HG03103 (cell line): Measurements from ENCODE around the gene AKR1B15.
"Not testable (repeated sequence)": the region's sequence is repeated elsewhere in the genome, so short reads cannot be mapped to it uniquely, and the experiment has no call there.

Source experiments
- ATAC-seq: cut with Tn5 transposase; IDR thresholded peaks from one replicate; pipeline ENCODE4 v1.9.1; 2021; ENCODE audit warnings: low read depth; ENCODE audit not compliant: unreplicated experiment

AKR1B15 gene

DNA sequence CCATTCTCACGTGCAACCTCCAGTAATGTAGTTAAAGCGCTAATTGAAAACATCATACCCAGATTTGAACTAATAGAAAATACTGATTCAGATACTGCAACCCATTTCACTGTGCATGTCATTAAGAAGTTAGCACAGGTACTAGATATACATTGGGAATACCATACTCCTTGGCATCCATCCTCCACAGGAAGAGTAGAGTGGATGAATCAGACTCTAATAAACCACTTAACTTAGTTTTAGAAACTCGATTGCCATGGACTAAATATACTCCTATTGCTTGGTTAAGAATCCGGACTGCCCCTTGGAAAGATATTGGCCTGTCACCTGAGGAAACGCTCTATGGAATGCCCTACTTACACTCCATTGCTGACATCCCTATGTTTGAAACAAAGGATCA is 9.5 kb downstream of the AKR1B15 start:
- ATAC-seq: no peak

DNA sequence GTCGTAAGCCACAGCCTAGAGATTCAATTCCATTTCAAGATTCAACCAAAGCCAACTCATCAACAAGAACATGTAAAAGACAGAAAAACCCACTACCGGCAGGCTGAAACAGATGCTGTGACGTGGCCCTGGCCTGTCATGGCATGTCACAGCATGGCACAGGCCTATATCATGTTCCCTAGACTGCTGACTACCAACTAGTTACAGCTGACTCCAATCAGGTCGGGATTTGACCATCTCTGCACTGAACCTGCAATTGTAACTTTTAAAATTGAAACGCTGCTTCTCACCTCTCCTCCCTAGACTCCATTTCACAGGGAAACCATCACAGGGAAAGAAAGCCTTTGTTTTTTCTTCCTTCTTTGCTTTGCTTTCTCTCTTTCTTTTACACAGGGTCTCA is 12.7 kb downstream of the AKR1B15 start:
- not testable (repeated sequence) for ATAC-seq

- ATAC-seq: no peak
Observed at GRCh38 chr7:134562136-134562535, 13.2 kb downstream of the AKR1B15 start.

GRCh38 chr7:134563398-134563749 is 14.5 kb downstream of the AKR1B15 start:
- ATAC-seq: not testable (repeated sequence)

DNA sequence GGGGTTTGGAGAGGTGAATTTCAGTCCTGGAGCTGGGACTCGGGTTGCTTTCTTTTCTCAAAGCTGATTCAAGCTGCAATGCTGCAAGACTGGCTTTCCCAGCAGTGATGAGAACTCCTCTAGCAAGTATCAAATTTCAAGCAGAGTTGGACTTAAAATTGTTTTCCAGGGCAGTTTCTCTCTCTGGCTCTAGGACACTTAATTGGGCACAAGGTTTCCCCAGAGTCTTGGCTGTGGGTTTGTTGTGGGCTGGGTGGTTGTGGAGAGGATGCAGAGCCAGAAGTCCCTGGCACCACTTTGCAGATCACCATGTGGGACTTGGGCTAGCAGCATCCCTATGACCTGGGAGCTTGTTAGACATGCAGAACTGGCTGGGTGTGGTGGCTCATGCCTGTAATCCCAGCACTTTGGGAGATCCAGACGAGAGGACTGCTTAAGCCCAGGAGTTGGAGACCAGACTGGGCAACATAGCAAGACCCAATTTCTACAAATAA is 16.8 kb downstream of the AKR1B15 start:
- no peak for ATAC-seq

GRCh38 chr7:134567368-134567767 is 18.5 kb downstream of the AKR1B15 start:
- ATAC-seq: no peak

- ATAC-seq: not testable (repeated sequence)
Observed at GRCh38 chr7:134569962-134570361, 21.1 kb downstream of the AKR1B15 start.

- no peak for ATAC-seq
Observed at GRCh38 chr7:134571101-134571500, 22.2 kb downstream of the AKR1B15 start.

- no peak for ATAC-seq
Observed at GRCh38 chr7:134571746-134572461, 23.0 kb downstream of the AKR1B15 start.

- no peak for ATAC-seq
Observed at GRCh38 chr7:134574322-134574721, 25.4 kb downstream of the AKR1B15 start.

DNA sequence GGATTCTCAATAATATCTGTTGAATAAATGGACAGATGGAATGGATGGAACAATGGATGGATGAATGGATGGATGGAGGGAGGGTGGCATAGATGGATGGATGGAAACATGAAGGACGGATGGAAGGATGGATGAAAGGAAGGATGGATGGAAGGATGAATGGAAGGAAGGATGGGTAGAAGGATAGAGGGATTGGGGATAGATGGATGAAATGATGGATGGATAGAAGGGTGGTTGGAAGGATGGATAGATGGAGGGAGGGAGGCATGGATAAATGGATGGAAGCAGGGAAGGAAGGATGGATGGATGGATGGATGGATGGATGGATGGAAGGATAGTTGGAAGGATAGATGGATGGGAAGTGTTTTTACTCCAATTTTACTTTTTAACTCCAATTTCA is 35.4 kb downstream of the AKR1B15 start:
- no peak for ATAC-seq

DNA sequence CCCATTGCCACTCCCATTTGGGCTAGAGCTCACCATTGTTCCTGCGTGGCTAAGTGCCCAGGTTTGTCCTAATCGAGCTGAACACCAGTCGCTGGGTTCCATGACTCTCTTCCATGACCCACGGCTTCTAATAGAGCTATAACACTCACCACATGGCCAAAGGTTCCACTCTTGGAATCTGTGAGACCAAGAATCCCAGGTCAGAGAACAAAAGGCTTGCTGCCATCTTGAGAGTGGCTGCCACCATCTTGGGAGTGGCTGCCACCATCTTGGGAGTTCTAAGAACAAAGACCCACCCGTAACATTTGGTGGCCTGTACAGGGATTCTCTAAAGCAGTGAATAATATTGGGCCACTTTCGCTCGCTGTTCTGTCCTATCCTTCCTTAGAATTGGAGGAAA is 37.0 kb downstream of the AKR1B15 start:
- no peak for ATAC-seq

- no peak for ATAC-seq
Observed at GRCh38 chr7:134587750-134588149, 38.8 kb downstream of the AKR1B15 start.

DNA sequence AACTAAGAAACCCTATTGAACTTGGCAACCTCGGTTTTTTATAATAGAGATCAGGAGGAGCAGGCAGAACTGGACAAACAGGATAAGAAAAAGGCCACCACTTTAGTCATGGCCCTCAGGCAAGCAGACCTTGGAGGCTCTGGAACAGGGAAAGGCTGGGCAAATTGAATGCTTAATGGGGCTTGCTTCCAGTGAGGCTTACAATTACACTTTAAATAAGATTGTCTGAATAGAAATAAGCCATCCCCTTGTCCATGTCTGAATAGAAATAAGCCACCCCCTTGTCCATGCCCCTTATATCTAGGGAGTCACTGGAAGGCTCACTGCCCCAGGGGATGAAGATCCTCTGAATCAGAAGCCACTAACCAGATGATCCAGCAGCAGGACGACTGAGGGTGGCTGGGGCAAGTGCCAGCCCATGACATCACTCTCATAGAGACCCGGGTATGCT is 40.6 kb downstream of the AKR1B15 start:
- ATAC-seq: no peak

GRCh38 chr7:134593530-134594392 is 44.9 kb downstream of the AKR1B15 start:
- no peak for ATAC-seq

GRCh38 chr7:134594877-134595276 is 46.0 kb downstream of the AKR1B15 start:
- no peak for ATAC-seq

DNA sequence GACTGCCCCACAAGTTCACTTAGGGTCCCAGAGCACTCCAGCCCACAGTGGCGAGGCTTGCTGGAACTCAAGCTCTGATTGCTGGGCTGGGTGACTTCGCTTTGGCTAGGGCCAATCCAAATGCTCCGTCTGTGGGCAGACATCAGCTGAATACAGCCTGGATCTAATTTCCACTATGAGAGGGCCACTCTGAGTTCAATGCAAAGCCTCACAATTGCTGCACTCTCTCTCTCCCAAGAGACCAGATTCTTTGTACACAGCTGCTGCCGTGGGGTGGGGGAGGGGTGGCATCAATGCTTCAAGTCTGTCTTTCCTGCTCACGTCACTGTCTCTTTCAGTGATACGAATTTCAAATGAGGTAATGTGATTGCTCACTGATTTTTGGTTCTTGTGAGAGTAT is 50.5 kb downstream of the AKR1B15 start:
- no peak for ATAC-seq

DNA sequence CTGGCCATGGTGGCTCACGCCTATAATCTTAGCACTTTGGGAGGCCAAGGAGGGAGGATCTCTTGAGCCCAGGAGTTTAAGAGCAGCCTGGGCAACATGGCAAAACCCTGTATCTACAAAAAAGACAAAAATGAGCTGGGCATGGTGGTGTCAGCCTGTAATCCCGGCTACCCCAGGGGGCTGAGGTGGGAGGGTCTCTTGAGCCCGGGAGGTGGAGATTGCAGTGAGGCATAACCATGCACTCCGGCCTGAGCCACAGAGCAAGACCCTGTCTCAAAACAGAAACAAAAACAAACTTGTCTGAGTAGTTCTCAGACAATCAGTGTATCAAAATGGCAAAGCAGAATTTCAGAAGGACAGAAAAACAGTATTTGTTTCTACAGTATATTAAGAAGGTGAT is 52.5 kb downstream of the AKR1B15 start:
- no peak for ATAC-seq

DNA sequence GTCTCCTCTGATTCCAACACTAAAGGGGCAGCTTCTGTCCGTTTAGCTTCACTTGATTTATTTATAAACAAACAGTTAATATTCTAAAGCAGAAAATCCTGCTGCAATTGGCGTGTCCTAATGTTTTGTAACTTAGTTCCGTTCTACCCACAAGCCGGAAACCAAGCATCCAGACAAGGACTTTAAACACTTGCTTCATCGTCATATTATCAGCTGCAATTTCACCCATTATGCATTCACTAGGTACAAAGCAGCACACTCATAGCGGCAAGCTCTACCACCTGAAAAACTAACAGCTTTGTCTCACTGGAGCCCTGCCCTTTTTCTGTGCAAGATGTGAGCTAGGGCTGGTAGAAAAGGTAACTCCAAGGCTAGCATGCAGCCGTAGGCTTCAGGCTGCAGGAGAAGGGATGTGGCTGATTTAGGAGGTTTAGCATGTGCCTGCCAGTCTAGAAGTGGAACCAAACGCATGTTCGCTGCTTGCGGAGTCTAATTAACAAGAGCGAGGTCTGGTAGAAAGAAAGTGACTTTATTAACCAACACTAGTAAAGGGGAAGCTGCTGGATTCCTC is 54.1 kb downstream of the AKR1B15 start:
- no peak for ATAC-seq

GRCh38 chr7:134605978-134606923 is 57.3 kb downstream of the AKR1B15 start:
- ATAC-seq: peak; percentile 82
